ENCODE results near the gene SVOPL.

Gene SVOPL

DNA sequence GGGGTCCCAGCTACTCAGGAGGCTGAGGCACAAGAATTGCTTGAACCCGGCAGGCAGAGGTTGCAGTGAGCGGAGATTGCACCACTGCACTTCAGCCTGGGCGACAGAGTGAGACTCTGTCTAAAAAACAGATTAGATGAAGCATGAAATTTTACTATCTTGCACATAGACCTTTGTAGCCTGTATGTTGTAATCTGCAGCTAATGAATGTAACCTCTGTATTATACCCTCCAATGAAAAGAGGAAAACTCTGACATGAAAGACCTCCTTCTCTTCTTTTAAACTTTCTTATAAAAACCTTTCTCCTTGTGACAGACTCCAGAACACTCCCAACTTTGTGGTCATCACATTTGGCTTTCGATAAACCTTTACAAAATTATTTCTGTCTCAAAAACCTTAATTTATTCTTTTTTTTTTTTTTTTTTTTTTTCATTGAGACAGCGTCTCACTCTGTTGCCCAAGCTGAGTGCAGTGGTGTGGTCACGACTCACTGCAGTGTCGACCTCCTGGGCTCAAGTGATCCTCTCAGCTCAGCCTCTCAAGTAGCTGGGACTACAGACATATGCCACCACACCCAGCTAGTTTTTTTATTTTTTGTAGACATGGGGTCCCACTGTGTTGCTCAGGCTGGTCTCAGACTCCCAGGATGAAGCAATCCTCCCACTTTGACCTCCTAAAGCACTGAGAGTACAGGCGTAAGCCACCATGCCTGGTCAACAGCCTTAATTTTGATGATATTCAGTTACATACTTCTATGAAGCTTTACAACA, 97.4 kb downstream of the SVOPL start:
- TF ChIP-seq CTCF (conservative IDR thresholded peaks at IDR 0.05): no peak

DNA sequence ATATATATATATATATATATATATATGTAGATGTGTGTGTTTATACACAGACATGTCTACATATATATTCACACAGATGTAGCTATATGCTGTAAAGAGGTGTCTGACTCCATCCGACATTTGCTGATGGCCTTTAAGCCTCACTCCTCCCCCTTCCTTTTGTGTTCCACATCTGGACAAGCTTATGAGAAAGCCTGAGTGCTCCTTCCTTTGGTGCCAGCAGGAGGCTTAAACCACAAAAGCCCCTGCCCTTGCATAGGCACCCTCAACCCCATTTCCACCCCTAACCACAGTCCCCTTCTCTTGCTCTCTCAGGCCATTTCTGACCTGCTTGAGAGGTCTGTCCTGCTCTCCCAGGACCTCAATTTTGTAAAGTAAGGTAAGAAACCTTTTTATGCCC, 98.7 kb downstream of the SVOPL start:
- no peak for TF ChIP-seq CTCF (conservative IDR thresholded peaks at IDR 0.05)
- H3K27ac ChIP-seq: no peak overlapping the region

More for the DNA sequence above, 97.4 kb downstream of the SVOPL start:
- no peak overlapping the region for H3K27ac ChIP-seq

DNA sequence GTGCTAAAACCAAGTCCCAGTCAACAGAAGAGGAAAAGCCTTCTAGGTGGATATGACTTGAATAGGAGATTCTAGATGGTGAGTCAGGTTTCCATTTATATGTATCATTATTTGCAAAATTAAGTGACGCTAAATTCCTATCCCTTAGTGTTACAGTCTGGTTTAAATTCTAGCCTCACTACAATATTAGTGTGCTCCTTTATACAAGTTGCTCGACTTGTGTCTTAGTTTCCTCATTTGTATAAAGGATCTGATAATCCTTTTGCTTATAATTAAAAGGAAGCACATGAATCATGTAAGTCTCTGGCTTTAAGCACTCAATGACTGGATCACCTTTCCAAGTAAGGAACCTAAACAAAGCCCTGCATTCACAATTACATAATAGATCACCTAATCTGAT, 105.7 kb downstream of the SVOPL start:
- TF ChIP-seq CTCF (conservative IDR thresholded peaks at IDR 0.05): no peak
- no peak overlapping the region for H3K27ac ChIP-seq

DNA sequence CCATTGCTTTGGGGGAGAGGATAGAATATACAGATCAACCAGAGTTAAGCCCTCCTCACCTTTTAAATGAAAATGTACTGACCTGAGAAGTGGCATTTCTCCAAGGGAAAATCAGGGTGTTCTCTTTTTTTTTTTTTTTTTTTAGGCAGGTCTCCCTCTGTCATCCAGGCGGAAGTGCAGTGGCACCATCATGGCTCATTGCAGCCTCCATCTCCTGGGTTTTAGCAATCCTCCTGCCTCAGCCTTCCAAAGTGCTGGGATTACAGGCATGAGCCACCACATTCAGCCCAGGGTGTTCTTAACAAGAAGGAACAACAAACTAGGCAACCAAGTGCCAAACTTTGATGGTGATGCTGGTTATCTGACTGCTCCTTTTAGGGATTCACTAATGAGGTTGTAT, 111.0 kb downstream of the SVOPL start:
- H3K27ac ChIP-seq: no peak overlapping the region
- no peak for TF ChIP-seq CTCF (conservative IDR thresholded peaks at IDR 0.05)

- no peak for TF ChIP-seq CTCF (conservative IDR thresholded peaks at IDR 0.05)
- H3K27ac ChIP-seq: no peak overlapping the region
Observed at GRCh38 chr7:138588986-138589385, 112.2 kb downstream of the SVOPL start.

DNA sequence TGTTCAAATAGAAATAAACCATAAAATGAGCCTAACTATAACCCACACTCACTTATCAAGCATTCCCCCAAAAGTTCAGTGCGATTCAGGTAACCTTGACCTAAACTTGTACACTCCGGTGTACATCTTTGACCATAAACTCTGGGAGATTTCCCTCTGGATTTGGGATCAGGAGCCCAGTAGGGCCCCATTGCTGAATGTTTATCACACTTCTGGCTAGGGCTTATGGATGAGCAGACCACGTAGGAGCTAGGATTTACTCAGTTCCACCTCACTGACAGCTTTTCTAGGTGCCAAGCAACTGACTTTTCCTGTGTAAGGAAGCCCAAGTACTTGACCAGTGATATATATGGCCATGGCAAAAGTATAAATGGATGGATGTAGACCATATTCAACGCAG, 113.7 kb downstream of the SVOPL start:
- no peak for TF ChIP-seq CTCF (conservative IDR thresholded peaks at IDR 0.05)
- no peak overlapping the region for H3K27ac ChIP-seq

DNA sequence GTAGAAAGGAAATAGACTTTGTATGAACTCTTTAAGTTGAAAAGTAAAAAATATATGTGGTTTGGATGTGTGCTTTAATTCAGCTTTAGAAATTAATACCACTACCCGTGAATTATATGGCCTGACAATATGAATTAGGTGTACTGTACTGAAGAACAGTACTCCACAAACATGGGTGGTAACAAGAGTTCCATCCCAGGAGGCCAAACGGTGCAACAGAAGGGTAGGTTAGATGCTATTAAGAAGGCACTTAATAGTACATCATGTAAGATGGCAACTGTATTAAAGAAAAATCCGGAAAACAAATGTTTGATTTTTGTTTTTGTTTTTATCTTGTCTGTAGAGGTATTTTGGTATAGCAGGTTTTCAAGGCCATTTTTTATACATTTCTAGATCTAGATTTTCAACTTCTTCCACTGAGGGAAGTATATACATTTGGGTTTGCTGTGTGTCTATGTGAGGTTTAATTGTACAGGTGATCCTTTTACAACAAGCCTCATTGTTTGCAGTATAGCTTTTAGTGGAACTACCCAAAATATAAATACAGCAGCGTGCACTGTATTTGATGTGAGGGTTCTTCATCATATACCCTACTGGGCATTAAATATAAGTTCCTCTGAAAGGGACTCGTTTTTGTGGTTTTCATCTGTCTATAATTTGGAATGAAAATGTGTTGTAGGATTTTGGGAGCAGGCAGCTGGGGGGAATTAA, 115.7 kb downstream of the SVOPL start:
- H3K27ac ChIP-seq: no peak overlapping the region
- TF ChIP-seq CTCF (conservative IDR thresholded peaks at IDR 0.05): no peak
